ENCODE data around the gene MAPK11.

The MAPK11 gene

DNA sequence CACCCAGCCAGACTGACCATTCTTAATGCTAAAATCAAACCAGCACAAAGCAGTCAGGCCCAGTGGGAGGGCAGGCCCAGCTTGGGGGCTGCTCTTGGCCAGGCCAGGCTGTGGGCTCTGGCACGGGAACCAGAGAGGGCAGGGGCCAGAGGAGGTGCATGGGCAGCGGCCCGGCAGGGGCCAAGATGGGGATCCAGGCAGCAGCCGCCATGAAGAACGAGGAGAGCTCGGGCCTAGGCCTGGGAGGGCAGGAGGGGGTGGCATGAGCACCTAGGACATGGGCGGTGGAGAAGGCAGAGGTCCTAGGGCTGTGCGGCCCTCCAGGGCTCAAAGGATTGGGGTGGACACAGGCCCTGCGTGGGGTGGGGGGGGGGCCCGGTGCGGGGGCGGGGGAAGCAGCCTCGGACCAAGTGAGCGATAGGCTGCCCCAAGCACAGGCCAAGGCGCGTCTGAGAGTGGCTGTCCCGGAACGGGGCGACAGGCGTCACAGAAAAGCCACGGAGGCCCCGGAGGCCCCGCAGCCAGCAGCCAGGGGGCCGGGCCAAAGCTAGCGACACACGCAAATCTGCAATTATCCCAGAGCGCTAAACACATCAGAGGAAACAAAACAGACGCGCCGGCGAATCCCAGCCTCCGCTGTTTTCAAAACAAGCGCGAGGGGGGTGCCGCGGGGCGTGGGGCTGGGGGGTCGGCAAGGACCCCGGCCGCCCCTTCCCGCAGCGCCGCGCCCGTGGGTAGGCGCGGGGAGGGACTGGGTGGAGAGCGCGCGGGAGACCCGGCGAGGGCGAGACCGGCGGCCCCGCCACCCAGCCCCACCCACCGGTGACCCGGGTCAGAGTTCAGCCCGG is 29.0 kb upstream of the MAPK11 start:
- H3K4me1 ChIP-seq (ENCODE audit: control insufficient read depth, insufficient read depth, low read length), result peaks cover 2% of the 10 kb centered on the region
- peak overlapping the region; percentile 46 for H3K4me3 ChIP-seq (ENCODE audit: low read depth, low read length)
- H3K9ac ChIP-seq (ENCODE audit: low read depth, low read length), result peak overlapping the region; percentile 24

DNA sequence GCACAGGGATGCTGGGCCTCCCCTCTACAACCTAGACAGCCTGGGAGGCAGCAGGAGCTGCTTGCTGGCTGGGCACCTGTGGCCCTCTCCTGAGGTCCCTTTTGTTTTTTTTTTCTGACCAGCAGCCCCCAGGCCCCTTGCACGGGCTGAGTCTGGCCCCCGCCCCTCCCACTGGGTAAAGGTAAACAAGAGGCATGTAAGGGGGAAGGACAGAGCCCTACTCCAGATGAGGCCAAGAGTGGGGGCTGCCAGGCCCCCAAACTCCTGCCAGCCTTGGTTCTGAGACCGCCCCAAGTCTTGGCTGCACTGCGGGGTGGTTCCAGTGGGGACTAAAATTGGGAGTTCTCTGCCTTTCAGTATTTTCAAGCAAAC is 28.1 kb upstream of the MAPK11 start:
- Histone ChIP-seq H3K27me3 (ENCODE audit: control insufficient read depth, insufficient read depth, low read length) (no peaks in the 10 kb centered on the region), H3K36me3 (ENCODE audit: control insufficient read depth, insufficient read depth, low read length) (no peaks in the 10 kb centered on the region), H3K4me3 (ENCODE audit: low read depth, low read length) (no peak overlapping the region), H3K9me3 (ENCODE audit: control insufficient read depth, insufficient read depth, low read length) (no peaks in the 10 kb centered on the region), H3K4me1 (ENCODE audit: control insufficient read depth, insufficient read depth, low read length) (peaks cover 2% of the 10 kb centered on the region), H3K9ac (ENCODE audit: low read depth, low read length) (no peak overlapping the region)

More for the DNA sequence above, 29.0 kb upstream of the MAPK11 start:
- H3K9me3 ChIP-seq (ENCODE audit: control insufficient read depth, insufficient read depth, low read length), result no peaks in the 10 kb centered on the region
- H3K27me3 ChIP-seq (ENCODE audit: control insufficient read depth, insufficient read depth, low read length), result no peaks in the 10 kb centered on the region
- H3K36me3 ChIP-seq (ENCODE audit: control insufficient read depth, insufficient read depth, low read length), result peaks cover 4% of the 10 kb centered on the region

DNA sequence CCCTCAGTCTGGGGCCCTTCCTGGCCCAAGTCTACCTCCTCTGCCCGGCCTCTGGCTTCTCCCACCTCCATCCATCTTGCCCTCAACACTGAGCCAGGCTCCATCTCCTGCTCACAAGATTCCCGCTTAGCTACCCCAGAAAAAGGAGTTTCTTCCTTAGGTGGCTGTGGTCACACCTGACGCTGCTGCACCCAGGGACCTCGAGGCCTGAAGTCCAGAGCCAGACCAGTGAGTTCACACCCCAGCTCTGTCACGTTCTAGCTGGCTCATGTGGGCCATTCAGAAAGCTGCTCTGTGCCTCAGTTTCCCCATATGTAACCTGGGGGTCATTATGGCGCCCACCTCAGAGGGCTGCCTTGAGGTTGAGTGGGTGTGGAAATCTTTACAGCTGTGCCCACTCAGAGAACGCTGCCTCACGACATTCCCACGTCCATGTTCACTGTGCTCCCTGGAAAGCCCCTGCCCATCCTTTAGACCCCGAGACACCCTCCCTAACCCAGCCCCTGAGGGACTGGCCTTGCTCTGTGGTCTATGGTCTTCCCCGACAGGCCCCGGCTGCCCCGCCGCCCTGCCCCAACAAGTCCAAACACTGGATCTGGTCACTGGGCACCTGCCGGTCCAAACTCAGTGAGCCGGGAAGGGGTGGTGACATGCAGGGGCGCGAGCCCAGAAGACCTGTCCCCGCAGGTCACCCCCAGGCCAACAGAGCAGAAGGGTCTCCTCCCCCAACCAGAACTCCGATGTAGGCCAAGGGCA is 27.5 kb upstream of the MAPK11 start:
- H3K4me3 ChIP-seq (ENCODE audit: low read depth, low read length), result no peak overlapping the region
- peaks cover 6% of the 10 kb centered on the region for H3K4me1 ChIP-seq (ENCODE audit: control insufficient read depth, insufficient read depth, low read length)
- H3K27me3 ChIP-seq (ENCODE audit: control insufficient read depth, insufficient read depth, low read length), result no peaks in the 10 kb centered on the region
- no peak overlapping the region for H3K9ac ChIP-seq (ENCODE audit: low read depth, low read length)
- H3K36me3 ChIP-seq (ENCODE audit: control insufficient read depth, insufficient read depth, low read length), result no peaks in the 10 kb centered on the region
- H3K9me3 ChIP-seq (ENCODE audit: control insufficient read depth, insufficient read depth, low read length), result no peaks in the 10 kb centered on the region

DNA sequence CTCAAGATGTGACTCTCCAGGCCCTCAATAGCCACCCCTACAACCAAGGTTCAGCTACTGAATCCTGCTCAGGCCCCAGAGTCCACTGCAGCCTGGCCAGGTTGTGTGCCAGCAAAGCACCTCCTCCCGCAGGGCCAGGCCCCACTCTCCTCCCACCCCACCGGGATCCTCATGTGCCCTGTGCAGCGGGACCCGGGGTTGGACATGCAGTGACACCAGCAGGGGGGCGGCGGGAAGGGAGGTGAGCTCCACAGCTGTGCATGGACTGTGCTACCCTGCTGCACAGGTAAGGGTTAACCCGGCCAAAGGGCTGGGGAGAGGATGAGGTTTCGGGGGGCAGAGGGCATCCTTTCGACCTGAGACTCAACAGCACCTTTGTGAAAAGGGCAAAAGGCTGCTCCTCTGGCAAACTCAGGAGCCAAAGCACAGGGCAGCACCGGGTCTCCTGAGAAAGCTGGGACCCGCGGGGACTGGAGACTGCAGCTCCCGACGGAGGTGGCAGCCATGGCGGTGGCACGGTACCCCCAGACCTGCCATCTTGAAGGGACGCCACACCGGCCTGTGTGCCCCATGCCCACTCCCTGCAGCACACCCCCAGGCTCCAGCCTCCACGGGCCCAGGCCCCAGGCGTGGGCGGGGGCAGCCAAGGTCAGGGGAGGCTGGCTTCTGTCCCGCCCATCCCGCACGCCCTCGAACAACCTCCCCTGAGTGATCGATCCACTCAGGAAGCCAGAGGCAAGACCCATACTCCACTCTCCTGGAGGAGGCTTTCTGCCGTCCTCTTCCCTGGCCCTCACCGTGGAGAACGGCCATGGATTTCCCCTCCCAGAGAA is 26.7 kb upstream of the MAPK11 start:
- Histone ChIP-seq H3K9ac (ENCODE audit: low read depth, low read length) (no peak overlapping the region), H3K27me3 (ENCODE audit: control insufficient read depth, insufficient read depth, low read length) (no peaks in the 10 kb centered on the region), H3K36me3 (ENCODE audit: control insufficient read depth, insufficient read depth, low read length) (no peaks in the 10 kb centered on the region), H3K4me3 (ENCODE audit: low read depth, low read length) (no peak overlapping the region), H3K4me1 (ENCODE audit: control insufficient read depth, insufficient read depth, low read length) (peaks cover 6% of the 10 kb centered on the region), H3K9me3 (ENCODE audit: control insufficient read depth, insufficient read depth, low read length) (no peaks in the 10 kb centered on the region)

- Histone ChIP-seq H3K9ac (ENCODE audit: low read depth, low read length) (peak overlapping the region; percentile 60), H3K9me3 (ENCODE audit: control insufficient read depth, insufficient read depth, low read length) (no peaks in the 10 kb centered on the region)
These were observed 24.1 kb upstream of the MAPK11 start for GRCh38 chr22:50294319-50294656.

GRCh38 chr22:50293441-50294318 is 23.5 kb upstream of the MAPK11 start:
- H3K4me3 ChIP-seq (ENCODE audit: low read depth, low read length), result no peak overlapping the region
- no peaks in the 10 kb centered on the region for H3K9me3 ChIP-seq (ENCODE audit: control insufficient read depth, insufficient read depth, low read length)

More at GRCh38 chr22:50294319-50294656, 24.1 kb upstream of the MAPK11 start:
- Histone ChIP-seq H3K36me3 (ENCODE audit: control insufficient read depth, insufficient read depth, low read length) (peaks cover 18% of the 10 kb centered on the region), H3K27me3 (ENCODE audit: control insufficient read depth, insufficient read depth, low read length) (no peaks in the 10 kb centered on the region), H3K4me3 (ENCODE audit: low read depth, low read length) (no peak overlapping the region), H3K4me1 (ENCODE audit: control insufficient read depth, insufficient read depth, low read length) (peaks cover 4% of the 10 kb centered on the region)

DNA sequence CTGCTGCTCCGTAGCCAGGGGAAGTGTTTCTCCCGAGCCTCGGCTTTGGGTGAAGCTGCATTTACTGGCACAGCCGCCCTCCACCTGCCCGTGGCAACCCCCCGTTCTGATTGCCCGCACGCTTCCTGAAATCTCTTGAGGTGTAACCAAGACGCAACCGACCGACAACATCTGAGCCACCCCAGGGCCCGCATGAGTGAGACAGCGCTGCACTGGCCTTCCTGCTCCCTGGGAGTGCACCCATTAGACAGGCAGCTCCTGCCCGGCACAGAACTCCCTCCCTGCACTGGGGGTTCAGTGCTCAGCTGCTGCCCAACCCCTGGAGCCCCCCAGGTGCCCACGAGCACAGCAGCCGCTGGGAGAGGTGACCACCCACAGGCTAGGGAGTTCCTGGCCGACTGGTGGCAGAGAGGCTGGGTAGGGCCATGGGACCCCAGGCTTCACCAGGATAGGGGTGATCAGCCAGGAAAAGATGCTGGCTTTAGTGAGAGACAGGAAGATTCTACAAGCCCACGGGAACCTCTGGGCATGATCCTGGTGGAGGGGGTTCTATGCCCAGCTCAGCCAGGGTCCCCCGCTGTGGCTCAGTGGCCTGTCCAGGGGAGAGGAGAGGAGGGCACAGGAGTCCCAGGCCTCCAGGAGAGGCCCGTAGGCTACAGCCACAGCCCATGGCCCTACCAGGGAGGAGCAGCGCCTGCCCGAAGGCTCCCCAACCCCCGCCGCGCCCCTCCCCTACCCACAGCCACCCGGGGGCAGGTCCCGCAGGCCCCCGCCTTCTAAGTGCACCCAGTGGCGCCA is 22.7 kb upstream of the MAPK11 start:
- Histone ChIP-seq H3K36me3 (ENCODE audit: control insufficient read depth, insufficient read depth, low read length) (peaks cover 30% of the 10 kb centered on the region), H3K9me3 (ENCODE audit: control insufficient read depth, insufficient read depth, low read length) (no peaks in the 10 kb centered on the region), H3K27me3 (ENCODE audit: control insufficient read depth, insufficient read depth, low read length) (no peaks in the 10 kb centered on the region), H3K4me3 (ENCODE audit: low read depth, low read length) (no peak overlapping the region), H3K4me1 (ENCODE audit: control insufficient read depth, insufficient read depth, low read length) (peaks cover 4% of the 10 kb centered on the region), H3K9ac (ENCODE audit: low read depth, low read length) (peak overlapping the region; percentile 37)

More at GRCh38 chr22:50293441-50294318, 23.5 kb upstream of the MAPK11 start:
- peaks cover 24% of the 10 kb centered on the region for H3K36me3 ChIP-seq (ENCODE audit: control insufficient read depth, insufficient read depth, low read length)
- H3K9ac ChIP-seq (ENCODE audit: low read depth, low read length), result peak overlapping the region; percentile 60
- H3K27me3 ChIP-seq (ENCODE audit: control insufficient read depth, insufficient read depth, low read length), result no peaks in the 10 kb centered on the region
- H3K4me1 ChIP-seq (ENCODE audit: control insufficient read depth, insufficient read depth, low read length), result peaks cover 4% of the 10 kb centered on the region

GRCh38 chr22:50289942-50290630 is 19.9 kb upstream of the MAPK11 start:
- no peaks in the 10 kb centered on the region for H3K27me3 ChIP-seq (ENCODE audit: control insufficient read depth, insufficient read depth, low read length)
- no peak overlapping the region for H3K4me3 ChIP-seq (ENCODE audit: low read depth, low read length)
- no peak overlapping the region for H3K9ac ChIP-seq (ENCODE audit: low read depth, low read length)
- peaks cover 4% of the 10 kb centered on the region for H3K4me1 ChIP-seq (ENCODE audit: control insufficient read depth, insufficient read depth, low read length)
- no peaks in the 10 kb centered on the region for H3K9me3 ChIP-seq (ENCODE audit: control insufficient read depth, insufficient read depth, low read length)
- H3K36me3 ChIP-seq (ENCODE audit: control insufficient read depth, insufficient read depth, low read length), result peaks cover 43% of the 10 kb centered on the region

- H3K9me3 ChIP-seq (ENCODE audit: control insufficient read depth, insufficient read depth, low read length), result no peaks in the 10 kb centered on the region
- peaks cover 4% of the 10 kb centered on the region for H3K4me1 ChIP-seq (ENCODE audit: control insufficient read depth, insufficient read depth, low read length)
- H3K4me3 ChIP-seq (ENCODE audit: low read depth, low read length), result no peak overlapping the region
- no peak overlapping the region for H3K9ac ChIP-seq (ENCODE audit: low read depth, low read length)
- H3K27me3 ChIP-seq (ENCODE audit: control insufficient read depth, insufficient read depth, low read length), result no peaks in the 10 kb centered on the region
- H3K36me3 ChIP-seq (ENCODE audit: control insufficient read depth, insufficient read depth, low read length), result peaks cover 44% of the 10 kb centered on the region
These were observed 19.2 kb upstream of the MAPK11 start for GRCh38 chr22:50289151-50289941.
